ENCODE measurements around the gene SCTR. TPM values are rescaled to one million over a fixed set of nuclear protein-coding genes. Genes with fewer than 3 reads are reported as not detected.

Gene SCTR
- polyA plus RNA-seq (2013, experiment 1 of 2), result not detected
- not detected for polyA plus RNA-seq (2013, experiment 2 of 2)

GRCh38 chr2:119523952-119524694 lies at the start of gene SCTR:
Gene SCTR (minus strand): TSS chr2:119524483. CDS start chr2:119524226, 257 bp downstream.
- no peak within 1 kb of the TSS for H2BK15ac ChIP-seq (ENCODE audit: low read depth, poor library complexity, severe bottlenecking)
- H3K14ac ChIP-seq (ENCODE audit: low read length in 2 of 2), result peak within 1 kb of the TSS in 1 of 2 experiments; percentile 36
- H2AK5ac ChIP-seq (ENCODE audit: low read length, severe bottlenecking), result no peak within 1 kb of the TSS
- no peaks in the 10 kb centered on the region for H3K79me1 ChIP-seq (replicated peaks; ENCODE audit: low read length, poor library complexity, severe bottlenecking)
- H3K4ac ChIP-seq (ENCODE audit: low read depth in 1 of 2, low read length in 2 of 2), result no peak within 1 kb of the TSS
- H4K8ac ChIP-seq (ENCODE audit: low read length), result no peak within 1 kb of the TSS
- H2BK5ac ChIP-seq (ENCODE audit: low read depth, low read length, poor library complexity, severe bottlenecking), result no peak within 1 kb of the TSS
- H2AFZ ChIP-seq (ENCODE audit: low read depth, low read length), result no peak within 1 kb of the TSS
- H2BK120ac ChIP-seq (ENCODE audit: low read depth, low read length), result no peak within 1 kb of the TSS
- peak within 1 kb of the TSS; percentile 75 for H3K4me2 ChIP-seq (ENCODE audit: low read length, poor library complexity, severe bottlenecking)
- DNase-seq, result no peak
- no peak within 1 kb of the TSS for H4K91ac ChIP-seq (ENCODE audit: low read length)
- H3K18ac ChIP-seq (ENCODE audit: low read depth in 1 of 2, low read length in 2 of 2), result no peak within 1 kb of the TSS
- no peak within 1 kb of the TSS for H3K9ac ChIP-seq (ENCODE audit: low read length)
- no peaks in the 10 kb centered on the region for H3K36me3 ChIP-seq (ENCODE audit: control insufficient read depth in 1 of 2, insufficient read depth in 2 of 2, low read depth in 1 of 2, low read length in 2 of 2)
- H3K4me1 ChIP-seq (ENCODE audit: control insufficient read depth, insufficient read depth, low read depth, low read length), result peaks cover 12% of the 10 kb centered on the region
- WGBS, result 11% methylated on average over 65 of the region's 74 CpGs
- H3K23ac ChIP-seq (ENCODE audit: low read length in 2 of 2), result no peak within 1 kb of the TSS
- peak within 1 kb of the TSS in 1 of 2 experiments; percentile 24 for H3K4me3 ChIP-seq (ENCODE audit: insufficient read depth in 1 of 2, low read depth in 1 of 2, low read length in 2 of 2)
- peaks cover 64 to 75% of the 10 kb centered on the region in 2 experiments for H3K27me3 ChIP-seq (ENCODE audit: control insufficient read depth in 1 of 2, insufficient read depth in 1 of 2, low read length in 2 of 2)
- H3K9me3 ChIP-seq (ENCODE audit: control insufficient read depth, low read length), result no peaks in the 10 kb centered on the region
- H2BK12ac ChIP-seq (ENCODE audit: low read length in 2 of 2), result no peak within 1 kb of the TSS
- no peak within 1 kb of the TSS for H3K27ac ChIP-seq (ENCODE audit: low read length, poor library complexity, severe bottlenecking)

- Histone ChIP-seq H2BK5ac (ENCODE audit: low read depth, low read length, poor library complexity, severe bottlenecking) (no peak overlapping the region), H3K4me1 (ENCODE audit: control insufficient read depth, insufficient read depth, low read depth, low read length) (no peaks in the 10 kb centered on the region), H3K4me2 (ENCODE audit: low read length, poor library complexity, severe bottlenecking) (no peak overlapping the region), H3K27ac (ENCODE audit: low read length, poor library complexity, severe bottlenecking) (no peak overlapping the region), H3K9ac (ENCODE audit: low read length) (no peak overlapping the region), H3K14ac (ENCODE audit: low read length in 2 of 2) (no peak overlapping the region), H2AK5ac (ENCODE audit: low read length, severe bottlenecking) (no peak overlapping the region), H2BK12ac (ENCODE audit: low read length in 2 of 2) (no peak overlapping the region), H3K4ac (ENCODE audit: low read depth in 1 of 2, low read length in 2 of 2) (no peak overlapping the region), H2BK120ac (ENCODE audit: low read depth, low read length) (no peak overlapping the region), H2BK15ac (ENCODE audit: low read depth, poor library complexity, severe bottlenecking) (no peak overlapping the region), H4K91ac (ENCODE audit: low read length) (no peak overlapping the region), H3K36me3 (ENCODE audit: control insufficient read depth in 1 of 2, insufficient read depth in 2 of 2, low read depth in 1 of 2, low read length in 2 of 2) (no peaks in the 10 kb centered on the region), H4K8ac (ENCODE audit: low read length) (no peak overlapping the region), H3K27me3 (ENCODE audit: control insufficient read depth in 1 of 2, insufficient read depth in 1 of 2, low read length in 2 of 2) (peaks cover 0 to 3% of the 10 kb centered on the region in 2 experiments), H3K18ac (ENCODE audit: low read depth in 1 of 2, low read length in 2 of 2) (no peak overlapping the region), H3K23ac (ENCODE audit: low read length in 2 of 2) (no peak overlapping the region), H3K4me3 (ENCODE audit: insufficient read depth in 1 of 2, low read depth in 1 of 2, low read length in 2 of 2) (no peak overlapping the region), H3K79me1 (replicated peaks; ENCODE audit: low read length, poor library complexity, severe bottlenecking) (no peaks in the 10 kb centered on the region), H2AFZ (ENCODE audit: low read depth, low read length) (no peak overlapping the region), H3K9me3 (ENCODE audit: control insufficient read depth, low read length) (no peaks in the 10 kb centered on the region)
- no peak for DNase-seq
Measured at GRCh38 chr2:119567292-119567691, 43.0 kb upstream of the SCTR start.

GRCh38 chr2:119565481-119565880 lies 41.2 kb upstream of the SCTR start:
- Histone ChIP-seq H2AK5ac (ENCODE audit: low read length, severe bottlenecking) (no peak overlapping the region), H3K4me1 (ENCODE audit: control insufficient read depth, insufficient read depth, low read depth, low read length) (no peaks in the 10 kb centered on the region), H3K4ac (ENCODE audit: low read depth in 1 of 2, low read length in 2 of 2) (no peak overlapping the region), H3K14ac (ENCODE audit: low read length in 2 of 2) (no peak overlapping the region), H3K27ac (ENCODE audit: low read length, poor library complexity, severe bottlenecking) (no peak overlapping the region), H3K4me2 (ENCODE audit: low read length, poor library complexity, severe bottlenecking) (no peak overlapping the region), H2BK5ac (ENCODE audit: low read depth, low read length, poor library complexity, severe bottlenecking) (no peak overlapping the region), H3K36me3 (ENCODE audit: control insufficient read depth in 1 of 2, insufficient read depth in 2 of 2, low read depth in 1 of 2, low read length in 2 of 2) (no peaks in the 10 kb centered on the region), H3K27me3 (ENCODE audit: control insufficient read depth in 1 of 2, insufficient read depth in 1 of 2, low read length in 2 of 2) (no peaks in the 10 kb centered on the region), H2BK12ac (ENCODE audit: low read length in 2 of 2) (no peak overlapping the region), H2BK120ac (ENCODE audit: low read depth, low read length) (no peak overlapping the region), H4K8ac (ENCODE audit: low read length) (no peak overlapping the region), H2BK15ac (ENCODE audit: low read depth, poor library complexity, severe bottlenecking) (no peak overlapping the region), H2AFZ (ENCODE audit: low read depth, low read length) (no peak overlapping the region), H3K79me1 (replicated peaks; ENCODE audit: low read length, poor library complexity, severe bottlenecking) (no peaks in the 10 kb centered on the region), H3K23ac (ENCODE audit: low read length in 2 of 2) (no peak overlapping the region), H3K18ac (ENCODE audit: low read depth in 1 of 2, low read length in 2 of 2) (no peak overlapping the region), H3K9ac (ENCODE audit: low read length) (no peak overlapping the region), H3K4me3 (ENCODE audit: insufficient read depth in 1 of 2, low read depth in 1 of 2, low read length in 2 of 2) (no peak overlapping the region), H3K9me3 (ENCODE audit: control insufficient read depth, low read length) (no peaks in the 10 kb centered on the region), H4K91ac (ENCODE audit: low read length) (no peak overlapping the region)
- 71% methylated on average over 2 of the region's 2 CpGs for WGBS
- DNase-seq, result no peak

GRCh38 chr2:119553687-119554344 lies 29.5 kb upstream of the SCTR start:
- no peak overlapping the region for H2BK12ac ChIP-seq (ENCODE audit: low read length in 2 of 2)
- H3K4ac ChIP-seq (ENCODE audit: low read depth in 1 of 2, low read length in 2 of 2), result no peak overlapping the region
- no peak overlapping the region for H2BK5ac ChIP-seq (ENCODE audit: low read depth, low read length, poor library complexity, severe bottlenecking)
- H4K91ac ChIP-seq (ENCODE audit: low read length), result no peak overlapping the region
- 86% methylated on average over 7 of the region's 7 CpGs for WGBS
- H3K27me3 ChIP-seq (ENCODE audit: control insufficient read depth in 1 of 2, insufficient read depth in 1 of 2, low read length in 2 of 2), result peaks cover 0 to 20% of the 10 kb centered on the region in 2 experiments
- no peak overlapping the region for H3K18ac ChIP-seq (ENCODE audit: low read depth in 1 of 2, low read length in 2 of 2)
- H3K4me3 ChIP-seq (ENCODE audit: insufficient read depth in 1 of 2, low read depth in 1 of 2, low read length in 2 of 2), result no peak overlapping the region
- H2BK15ac ChIP-seq (ENCODE audit: low read depth, poor library complexity, severe bottlenecking), result no peak overlapping the region
- H3K23ac ChIP-seq (ENCODE audit: low read length in 2 of 2), result no peak overlapping the region
- H3K4me1 ChIP-seq (ENCODE audit: control insufficient read depth, insufficient read depth, low read depth, low read length), result peaks cover 6% of the 10 kb centered on the region
- no peak overlapping the region for H3K27ac ChIP-seq (ENCODE audit: low read length, poor library complexity, severe bottlenecking)
- no peaks in the 10 kb centered on the region for H3K36me3 ChIP-seq (ENCODE audit: control insufficient read depth in 1 of 2, insufficient read depth in 2 of 2, low read depth in 1 of 2, low read length in 2 of 2)
- no peak overlapping the region for H2BK120ac ChIP-seq (ENCODE audit: low read depth, low read length)
- H3K9me3 ChIP-seq (ENCODE audit: control insufficient read depth, low read length), result no peaks in the 10 kb centered on the region
- H2AFZ ChIP-seq (ENCODE audit: low read depth, low read length), result no peak overlapping the region
- H3K14ac ChIP-seq (ENCODE audit: low read length in 2 of 2), result no peak overlapping the region
- no peak for DNase-seq
- no peak overlapping the region for H2AK5ac ChIP-seq (ENCODE audit: low read length, severe bottlenecking)
- H3K9ac ChIP-seq (ENCODE audit: low read length), result no peak overlapping the region
- H4K8ac ChIP-seq (ENCODE audit: low read length), result no peak overlapping the region
- no peak overlapping the region for H3K4me2 ChIP-seq (ENCODE audit: low read length, poor library complexity, severe bottlenecking)
- H3K79me1 ChIP-seq (replicated peaks; ENCODE audit: low read length, poor library complexity, severe bottlenecking), result no peaks in the 10 kb centered on the region

Data from mesenchymal stem cell (in vitro differentiated cells and primary cell).